HG03103 (cell line): Measurements from ENCODE around the gene KHDRBS2.

Source experiments
- ATAC-seq: cut with Tn5 transposase; IDR thresholded peaks from one replicate; pipeline ENCODE4 v1.9.1; 2021; ENCODE audit warnings: low read depth; ENCODE audit not compliant: unreplicated experiment

Gene KHDRBS2

DNA sequence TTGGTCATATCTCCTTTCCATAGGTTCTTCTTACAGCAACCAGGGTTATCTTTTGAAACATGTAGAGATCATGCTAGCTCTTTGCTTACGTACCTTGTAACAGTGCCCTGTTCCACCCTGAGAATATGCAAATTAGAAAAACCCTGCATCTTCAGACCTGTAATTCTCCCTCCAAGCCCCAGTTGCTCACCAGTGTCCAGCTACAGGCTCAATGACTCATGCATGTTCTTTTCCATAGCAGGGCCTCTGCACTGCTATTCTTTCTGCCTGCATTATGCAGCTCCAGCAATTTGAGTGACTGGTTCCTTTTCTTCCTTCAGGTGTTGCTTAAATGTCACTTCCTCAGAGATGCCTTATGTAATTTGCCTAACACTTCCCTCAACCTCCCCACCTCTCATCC lies 636.2 kb downstream of the KHDRBS2 start:
- ATAC-seq = no peak

DNA sequence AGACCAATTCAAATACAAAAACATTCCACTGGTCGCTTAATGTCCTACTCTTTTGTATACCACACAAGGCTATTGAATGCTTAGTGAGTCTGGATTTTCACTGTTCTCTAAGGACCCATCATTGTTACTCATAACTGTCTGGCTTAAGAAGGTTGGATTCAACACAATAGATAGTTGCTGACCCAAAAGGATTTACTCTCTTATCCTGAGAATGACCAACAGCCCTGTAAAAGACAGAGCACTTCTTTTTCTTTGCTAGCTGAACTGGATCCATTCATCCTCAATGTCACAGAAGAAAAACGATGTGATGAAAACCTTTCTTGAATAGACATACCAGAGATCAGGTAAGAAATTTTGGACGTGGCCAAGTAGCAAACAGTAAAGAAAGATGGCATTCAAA lies 645.6 kb downstream of the KHDRBS2 start:
- ATAC-seq = no peak
